Lung (tissue), 12 donors: ENCODE results near the gene GAB3. TPM values are rescaled to one million over a fixed set of nuclear protein-coding genes. Genes with fewer than 3 reads are reported as not detected.

ENCODE experiments used
- ATAC-seq: fragments of 200-7000 bp; cut with Tn5 transposase; one replicate; pipeline ENCODE4 v1.9.1; 2020; ENCODE audit warnings: moderate number of reproducible peaks; ENCODE audit not compliant: insufficient read depth, low FRiP score
- DNase-seq, 3 donors: peaks; one replicate each; pipeline ENCODE4 v3.0.0-alpha.2; 2013 to 2017
- H3K27ac ChIP-seq, 2 donors: one replicate each; pipeline ENCODE4 v1.5.1; 2013; ENCODE audit warnings: mild to moderate bottlenecking in 2 of 2, moderate library complexity in 2 of 2, control low read depth in 1 of 2, inconsistent platforms in 1 of 2, low read depth in 1 of 2, low read length in 1 of 2
- H3K27me3 ChIP-seq, 3 donors: one replicate each; pipeline ENCODE4 v1.5.1; 2013; ENCODE audit warnings: low read length in 2 of 3; ENCODE audit not compliant: control insufficient read depth in 3 of 3, insufficient read depth in 3 of 3
- H3K36me3 ChIP-seq, 4 donors: one replicate each; pipeline ENCODE4 v1.5.1; 2013; ENCODE audit warnings: low read length in 4 of 4, mild to moderate bottlenecking in 1 of 4, moderate library complexity in 1 of 4; ENCODE audit not compliant: control insufficient read depth in 4 of 4, insufficient read depth in 4 of 4
- H3K4me1 ChIP-seq, 5 donors: one replicate each; pipeline ENCODE4 v1.5.1; 2013; ENCODE audit warnings: low read length in 5 of 5, mild to moderate bottlenecking in 2 of 5, moderate library complexity in 1 of 5; ENCODE audit not compliant: control insufficient read depth in 5 of 5, insufficient read depth in 5 of 5
- H3K4me3 ChIP-seq: one replicate; pipeline ENCODE4 v1.5.1; 2013; ENCODE audit warnings: mild to moderate bottlenecking, control low read depth, moderate library complexity
- H3K9ac ChIP-seq, 2 donors: one replicate each; pipeline ENCODE4 v1.5.1; 2013; ENCODE audit warnings: low read length in 2 of 2, control low read depth in 1 of 2; ENCODE audit not compliant: insufficient read depth in 1 of 2
- H3K9me3 ChIP-seq, 4 donors: one replicate each; pipeline ENCODE4 v1.5.1; 2013; ENCODE audit warnings: low read length in 3 of 4, mild to moderate bottlenecking in 1 of 4, moderate library complexity in 1 of 4; ENCODE audit not compliant: control insufficient read depth in 4 of 4, insufficient read depth in 3 of 4
- WGBS, 2 donors: extraction: QIAGEN DNeasy Blood & Tissue Kit; methylation state at CpG; one replicate each; pipeline ENCODE4 v1.1.7; 2013; 5-methylcytosine and 5-hydroxymethylcytosine counted together
- polyA plus RNA-seq, 2 donors: library from polyadenylated mRNA; stranded (reverse); fragments of 200-250 nt; gene quantifications; one replicate each; pipeline ENCODE4 v1.2.1, GENCODE V29; 2013
- total RNA-seq, 2 donors: library from RNA; depleted of rRNA in 1 of 2; stranded (reverse); fragments of >200 nt in 1 of 2; gene quantifications; one replicate each; pipeline ENCODE4 v1.2.1, GENCODE V29; 2014 to 2021
- TF ChIP-seq, protein P1 (sequence below): IDR thresholded peaks from 2 replicates; pipeline ENCODE4 v1.5.1; 2012; ENCODE audit warnings: mild to moderate bottlenecking; ENCODE audit errors: control extremely low read depth, extremely low read depth
- donor health status: control.
- donor health status: control.
- donor health status: Bipolar disorder and iron deficiency.
- donor health status: healthy.
- donor health status: DM: yes; HTN: yes; CAD: no.

GAB3 gene
- total and polyA plus RNA-seq, 4 donors, result 4.4 to 12.8 (median 10.2) TPM

DNA sequence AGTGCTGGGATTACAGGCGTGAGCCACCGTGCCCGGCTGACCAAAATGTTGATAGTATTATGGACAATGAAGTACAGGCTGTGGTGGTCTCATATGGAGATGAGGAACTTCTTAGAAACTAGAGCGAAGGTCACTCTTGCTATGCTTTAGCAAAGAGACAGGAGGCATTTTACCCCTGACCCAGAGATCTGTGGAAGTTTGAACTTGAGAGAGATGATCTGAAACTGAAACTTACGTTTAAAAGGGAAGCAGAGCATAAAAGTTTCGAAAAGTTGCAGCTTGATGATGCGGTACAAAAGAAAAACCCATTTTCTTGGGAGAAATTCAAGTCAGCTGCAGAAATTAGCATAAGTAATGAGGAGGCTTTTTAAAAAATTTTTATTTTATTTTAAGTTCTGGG lies 89.0 kb downstream of the GAB3 start:
- TF ChIP-seq, protein P1, sequence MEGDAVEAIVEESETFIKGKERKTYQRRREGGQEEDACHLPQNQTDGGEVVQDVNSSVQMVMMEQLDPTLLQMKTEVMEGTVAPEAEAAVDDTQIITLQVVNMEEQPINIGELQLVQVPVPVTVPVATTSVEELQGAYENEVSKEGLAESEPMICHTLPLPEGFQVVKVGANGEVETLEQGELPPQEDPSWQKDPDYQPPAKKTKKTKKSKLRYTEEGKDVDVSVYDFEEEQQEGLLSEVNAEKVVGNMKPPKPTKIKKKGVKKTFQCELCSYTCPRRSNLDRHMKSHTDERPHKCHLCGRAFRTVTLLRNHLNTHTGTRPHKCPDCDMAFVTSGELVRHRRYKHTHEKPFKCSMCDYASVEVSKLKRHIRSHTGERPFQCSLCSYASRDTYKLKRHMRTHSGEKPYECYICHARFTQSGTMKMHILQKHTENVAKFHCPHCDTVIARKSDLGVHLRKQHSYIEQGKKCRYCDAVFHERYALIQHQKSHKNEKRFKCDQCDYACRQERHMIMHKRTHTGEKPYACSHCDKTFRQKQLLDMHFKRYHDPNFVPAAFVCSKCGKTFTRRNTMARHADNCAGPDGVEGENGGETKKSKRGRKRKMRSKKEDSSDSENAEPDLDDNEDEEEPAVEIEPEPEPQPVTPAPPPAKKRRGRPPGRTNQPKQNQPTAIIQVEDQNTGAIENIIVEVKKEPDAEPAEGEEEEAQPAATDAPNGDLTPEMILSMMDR, result no peak
- no peak for DNase-seq
- WGBS, 2 donors, result 82 to 83% methylated on average over 7 of the region's 7 CpGs
- H3K4me3 ChIP-seq, result no peak overlapping the region
- no peaks in the 10 kb centered on the region for H3K36me3 ChIP-seq
- H3K27me3 ChIP-seq, result no peaks in the 10 kb centered on the region
- no peak for ATAC-seq
- H3K27ac ChIP-seq, result no peak overlapping the region
- H3K9me3 ChIP-seq, result peaks cover 0 to 11% (median 1%) of the 10 kb centered on the region in 4 donors
- no peaks in the 10 kb centered on the region for H3K4me1 ChIP-seq
- no peak overlapping the region for H3K9ac ChIP-seq

GRCh38 chrX:154661170-154661569 lies 89.7 kb downstream of the GAB3 start:
- no peaks in the 10 kb centered on the region for H3K27me3 ChIP-seq
- H3K9ac ChIP-seq, result no peak overlapping the region
- ATAC-seq (no peak), DNase-seq (no peak)
- H3K36me3 ChIP-seq, result no peaks in the 10 kb centered on the region
- H3K4me1 ChIP-seq, result no peaks in the 10 kb centered on the region
- no peak overlapping the region for H3K27ac ChIP-seq
- WGBS, 2 donors, result 53 to 71% methylated on average over 4 of the region's 4 CpGs
- no peak overlapping the region for H3K4me3 ChIP-seq
- H3K9me3 ChIP-seq, result peaks cover 0 to 11% (median 1%) of the 10 kb centered on the region in 4 donors
- TF ChIP-seq, protein P1, result no peak

DNA sequence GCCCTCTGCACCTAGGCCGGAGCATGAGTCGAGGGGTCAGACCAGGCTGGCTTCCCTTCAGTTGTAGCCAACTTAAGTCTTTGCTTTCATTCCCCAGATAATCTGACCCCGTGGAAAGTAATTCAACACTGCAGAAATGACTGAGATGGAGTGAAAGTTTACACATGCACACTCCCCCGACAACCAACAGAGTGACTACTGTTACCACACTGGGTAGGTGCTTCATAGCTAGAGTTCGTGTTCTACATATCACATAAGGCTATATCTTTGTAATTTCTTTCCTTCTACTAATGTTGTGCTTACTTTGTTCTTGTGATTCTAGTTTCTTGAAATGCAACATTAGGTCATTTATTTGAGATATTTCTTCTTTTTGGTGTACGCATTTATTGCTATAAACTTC lies 90.3 kb downstream of the GAB3 start:
- Histone ChIP-seq H3K4me1 (no peaks in the 10 kb centered on the region), H3K9me3 (peaks cover 0 to 11% (median 1%) of the 10 kb centered on the region in 4 donors), H3K4me3 (no peak overlapping the region), H3K27me3 (no peaks in the 10 kb centered on the region), H3K36me3 (no peaks in the 10 kb centered on the region), H3K9ac (no peak overlapping the region), H3K27ac (no peak overlapping the region)
- ATAC-seq, result no peak
- TF ChIP-seq, protein P1, result no peak
- WGBS, 2 donors, result 79 to 90% methylated on average over 6 of the region's 6 CpGs
- DNase-seq, result no peak

DNA sequence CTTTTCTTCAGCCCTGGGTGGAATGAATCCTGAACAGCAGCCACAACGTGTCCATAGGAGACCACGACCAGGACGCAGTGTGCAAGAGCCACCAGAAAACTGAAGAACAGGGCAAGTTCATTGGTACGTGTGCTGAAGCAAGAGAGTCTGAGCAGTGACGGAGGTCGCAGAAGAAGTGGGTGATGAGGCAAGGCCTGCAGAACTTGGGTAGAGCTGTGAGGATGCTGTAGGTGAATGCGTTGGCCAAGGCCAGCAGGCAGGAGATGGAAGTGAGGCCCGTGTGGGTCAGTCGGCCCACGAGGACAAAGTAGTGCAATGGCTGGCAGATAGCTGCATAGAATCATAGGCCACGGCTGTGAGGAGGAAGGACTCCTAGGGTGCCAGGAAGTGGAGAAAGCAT lies 91.9 kb downstream of the GAB3 start:
- Histone ChIP-seq H3K27ac (no peak overlapping the region), H3K4me3 (no peak overlapping the region), H3K9me3 (peaks cover 0 to 11% (median 1%) of the 10 kb centered on the region in 4 donors), H3K9ac (no peak overlapping the region), H3K36me3 (no peaks in the 10 kb centered on the region), H3K27me3 (no peaks in the 10 kb centered on the region), H3K4me1 (no peaks in the 10 kb centered on the region)
- DNase-seq, result no peak
- TF ChIP-seq, protein P1, result no peak
- no peak for ATAC-seq
- WGBS, 2 donors, result 86 to 95% methylated on average over 11 of the region's 11 CpGs
